GM18951 (cell line): ENCODE measurements around the gene DCHS1.
A peak's percentile ranks its signal among the peaks of the same experiment; 100 is the strongest.

Source experiments
- POLR2A ChIP-seq: IDR thresholded peaks from 4 replicates; pipeline ENCODE4 v1.6.1; 2011; ENCODE audit warnings: mild to moderate bottlenecking; ENCODE audit not compliant: insufficient read length, insufficient read depth; ENCODE audit errors: extremely low read depth
- in situ Hi-C: fragments of 300-500 bp; cut with MboI; formaldehyde crosslinking; loops from one replicate; pipeline ENCODE4 v1.12.0; 2022; ENCODE audit warnings: low sequenced_read_pairs, mixed read lengths, inconsistent platforms; ENCODE audit not compliant: unreplicated experiment

DCHS1 gene

DNA sequence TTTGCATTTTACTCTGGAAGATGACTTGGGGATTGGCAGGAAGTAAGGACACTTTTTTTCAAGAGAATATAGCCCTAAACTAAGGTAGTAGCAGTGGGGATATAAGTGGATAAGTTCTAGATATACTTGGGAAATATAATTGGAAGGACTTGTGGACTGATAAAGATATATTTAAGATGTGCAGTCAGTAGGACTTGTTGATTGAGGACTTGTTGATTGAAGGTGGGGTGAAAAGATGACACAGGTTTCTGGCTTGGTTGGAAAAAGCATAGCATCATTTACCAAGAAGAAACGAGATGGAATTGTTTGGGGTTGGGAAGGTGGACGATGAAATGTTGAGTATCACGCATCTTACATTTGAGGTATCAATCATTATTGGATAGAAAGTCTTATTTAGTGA is 42.1 kb downstream of the DCHS1 start:
- in situ Hi-C loops: no loop called here
- no peak for TF ChIP-seq POLR2A

DNA sequence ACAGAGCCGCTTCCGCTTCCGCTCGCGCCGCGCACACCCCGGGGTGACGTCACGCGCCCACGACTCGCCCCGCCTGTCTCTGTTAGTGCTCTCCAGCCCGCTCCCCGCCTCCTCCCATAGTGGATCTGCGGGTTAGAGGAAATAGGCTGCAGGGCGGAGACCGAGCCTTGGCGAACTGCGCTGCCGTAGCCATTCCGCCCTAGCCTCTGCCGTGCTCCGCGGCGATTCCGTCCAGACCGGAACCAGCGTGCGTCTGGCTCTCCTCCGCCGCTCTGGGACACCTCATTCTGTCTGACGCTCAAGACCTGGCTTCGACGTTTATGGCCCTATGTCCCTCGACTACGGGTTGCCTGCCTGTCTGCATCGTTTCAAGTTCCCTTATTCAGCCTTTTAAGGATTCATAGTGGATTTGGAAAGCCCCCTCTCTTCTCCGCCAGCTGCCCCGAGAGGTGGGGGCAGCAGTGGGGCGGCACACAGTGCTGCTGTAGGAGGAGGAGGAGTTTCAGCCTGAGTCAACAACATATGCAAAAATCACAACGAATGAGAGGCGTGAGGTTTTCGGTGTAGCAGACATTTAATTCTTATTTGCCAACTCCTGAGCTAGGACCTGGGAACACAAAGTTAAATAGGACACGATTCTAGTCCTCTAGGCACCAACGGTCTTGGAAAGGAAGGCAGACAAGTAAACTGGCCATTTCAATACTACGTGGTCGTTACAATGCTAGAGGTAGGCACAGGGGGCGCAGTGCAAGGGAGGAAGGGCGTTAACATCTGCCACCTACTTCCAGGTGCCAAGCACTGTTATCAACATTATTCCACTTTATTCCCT is 43.2 kb downstream of the DCHS1 start, which contains the start of gene TAF10:
TSS of gene TAF10 (minus strand) at position 4 of the 829 bp plus-strand sequence. CDS start 27 bp downstream, outside the sequence.
- in situ Hi-C loops: no loop called here
- peak; percentile 91 for TF ChIP-seq POLR2A

DNA sequence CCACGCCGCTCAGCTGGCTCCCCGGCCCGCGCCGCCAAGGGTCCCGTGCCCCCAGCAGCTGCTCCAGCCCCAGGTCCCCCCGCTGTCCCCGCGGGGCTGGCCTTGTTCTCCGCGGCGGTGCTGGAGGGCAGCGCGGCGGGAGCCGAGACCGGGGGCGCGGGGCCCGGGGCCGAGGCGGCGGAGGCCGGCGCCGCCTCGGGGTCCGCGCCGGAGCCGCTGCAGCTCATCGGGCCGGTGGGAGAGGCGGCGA is 43.7 kb downstream of the DCHS1 start:
- TF ChIP-seq POLR2A: no peak
- in situ Hi-C loops: no loop called here

DNA sequence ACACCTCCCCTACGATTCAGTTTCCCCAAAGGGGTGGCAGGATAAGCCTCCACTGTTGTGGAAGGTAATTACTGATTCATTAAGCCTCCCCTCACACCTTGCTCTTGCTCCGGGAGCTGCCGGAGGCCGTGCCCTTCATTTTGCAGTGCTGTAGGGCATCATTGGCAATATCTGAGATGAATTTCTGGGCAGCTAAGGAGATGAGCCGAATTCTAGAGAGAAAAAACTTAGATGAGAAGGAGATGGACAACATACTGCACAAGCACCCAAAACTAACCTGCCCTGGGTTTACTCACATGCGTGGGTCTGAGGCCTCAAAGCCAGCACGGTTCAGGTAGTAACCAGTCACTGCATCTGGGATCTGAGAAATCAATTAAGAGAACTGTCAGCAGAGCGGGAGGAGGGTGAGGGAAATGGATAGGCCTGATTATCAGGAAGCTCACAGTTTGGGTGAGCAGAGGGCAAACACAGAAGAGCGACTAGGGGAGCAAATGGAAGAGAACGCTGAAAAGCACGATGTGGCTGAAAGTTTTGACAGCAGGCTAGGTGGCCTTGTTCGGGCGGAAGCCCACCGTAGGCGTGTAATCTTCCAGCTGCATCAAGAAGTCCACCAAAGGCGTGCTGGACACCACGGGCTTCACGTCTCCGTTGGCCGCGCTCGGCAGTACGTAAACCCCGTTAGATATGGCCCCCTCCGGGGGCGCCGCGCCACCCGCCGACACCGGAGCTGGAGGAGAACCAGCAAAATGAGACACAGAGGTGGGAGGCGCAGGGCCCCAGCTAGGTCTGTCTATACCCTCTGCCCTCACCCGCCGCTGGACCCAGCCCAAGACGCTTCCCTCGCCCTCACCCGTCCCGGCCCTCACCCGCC is 44.3 kb downstream of the DCHS1 start:
- no peak for TF ChIP-seq POLR2A
- in situ Hi-C loops: no loop called here

DNA sequence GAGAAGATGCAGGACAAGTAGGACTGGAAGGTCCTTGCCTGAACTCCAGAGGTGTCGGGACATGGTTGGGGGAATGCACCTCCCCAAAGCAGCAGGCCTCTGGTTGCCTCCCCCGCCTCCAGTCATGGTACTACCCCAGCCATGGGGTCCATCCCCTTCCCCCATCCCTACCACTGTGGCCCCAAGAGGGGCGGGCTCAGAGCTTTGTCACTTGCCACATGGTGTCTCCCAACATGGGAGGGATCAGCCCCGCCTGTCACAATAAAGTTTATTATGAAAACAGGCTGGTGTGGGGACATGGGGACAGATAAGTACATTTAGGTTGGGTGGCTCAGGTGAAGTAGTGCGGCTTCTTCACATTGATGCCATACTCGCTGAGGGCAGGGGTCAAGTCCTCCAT is 45.0 kb downstream of the DCHS1 start:
- in situ Hi-C loops: no loop called here
- TF ChIP-seq POLR2A: no peak

DNA sequence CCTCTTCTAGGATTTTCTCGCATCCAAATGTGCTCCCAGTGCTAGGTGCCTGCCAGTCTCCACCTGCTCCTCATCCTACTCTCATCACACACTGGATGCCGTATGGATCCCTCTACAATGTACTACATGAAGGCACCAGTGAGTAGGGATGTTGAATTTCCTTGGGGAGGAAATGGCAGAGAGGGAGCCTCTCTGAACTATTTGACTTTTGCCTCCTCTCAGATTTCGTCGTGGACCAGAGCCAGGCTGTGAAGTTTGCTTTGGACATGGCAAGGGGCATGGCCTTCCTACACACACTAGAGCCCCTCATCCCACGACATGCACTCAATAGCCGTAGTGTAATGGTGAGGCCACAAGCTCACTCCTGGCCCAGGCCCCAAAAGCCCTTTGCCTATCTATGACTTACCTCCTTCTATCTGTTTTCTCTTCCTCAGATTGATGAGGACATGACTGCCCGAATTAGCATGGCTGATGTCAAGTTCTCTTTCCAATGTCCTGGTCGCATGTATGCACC is 46.0 kb downstream of the DCHS1 start:
- TF ChIP-seq POLR2A: peak; percentile 27

DNA sequence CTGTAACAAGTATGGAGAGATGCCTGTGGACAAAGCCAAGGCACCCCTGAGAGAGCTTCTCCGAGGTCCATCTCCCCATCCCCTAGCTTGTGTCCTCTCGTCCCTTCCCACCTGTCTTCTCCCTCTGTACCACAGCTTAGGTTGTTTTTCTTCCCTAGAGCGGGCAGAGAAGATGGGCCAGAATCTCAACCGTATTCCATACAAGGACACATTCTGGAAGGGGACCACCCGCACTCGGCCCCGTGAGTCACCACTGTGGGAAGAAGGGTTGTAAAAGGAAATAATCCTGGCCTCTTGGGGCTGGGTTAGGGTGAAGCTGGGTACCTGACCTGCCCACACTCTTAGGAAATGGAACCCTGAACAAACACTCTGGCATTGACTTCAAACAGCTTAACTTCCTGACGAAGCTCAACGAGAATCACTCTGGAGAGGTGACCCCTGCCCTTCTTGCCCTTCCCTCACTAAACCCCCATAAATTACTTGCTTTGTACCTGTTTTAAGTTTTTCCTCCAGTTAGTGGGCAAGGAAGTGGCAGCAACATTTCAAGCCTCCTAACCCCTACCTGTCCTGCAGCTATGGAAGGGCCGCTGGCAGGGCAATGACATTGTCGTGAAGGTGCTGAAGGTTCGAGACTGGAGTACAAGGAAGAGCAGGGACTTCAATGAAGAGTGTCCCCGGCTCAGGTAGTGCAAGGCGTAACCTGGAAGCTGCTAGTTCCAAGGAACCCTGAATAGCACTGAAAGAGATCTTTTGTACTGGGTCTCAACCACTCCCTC is 46.7 kb downstream of the DCHS1 start:
- TF ChIP-seq POLR2A: no peak
- in situ Hi-C loops: no loop called here

More for the DNA sequence above, 46.0 kb downstream of the DCHS1 start:
- in situ Hi-C loops: no loop called here

DNA sequence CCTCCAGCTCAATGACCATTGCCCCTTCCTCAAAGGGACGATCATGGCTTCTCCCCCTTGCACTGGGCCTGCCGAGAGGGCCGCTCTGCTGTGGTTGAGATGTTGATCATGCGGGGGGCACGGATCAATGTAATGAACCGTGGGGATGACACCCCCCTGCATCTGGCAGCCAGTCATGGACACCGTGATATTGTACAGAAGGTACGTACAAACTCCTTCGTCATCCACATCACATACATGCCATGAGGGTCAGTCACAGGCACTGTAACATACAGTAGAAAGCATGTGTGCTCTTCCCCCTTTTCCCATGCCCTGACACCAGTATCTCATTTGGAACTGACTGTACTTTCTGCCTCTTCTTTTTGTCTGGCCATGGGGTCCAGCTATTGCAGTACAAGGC is 47.6 kb downstream of the DCHS1 start:
- in situ Hi-C loops: no loop called here
- TF ChIP-seq POLR2A: no peak

DNA sequence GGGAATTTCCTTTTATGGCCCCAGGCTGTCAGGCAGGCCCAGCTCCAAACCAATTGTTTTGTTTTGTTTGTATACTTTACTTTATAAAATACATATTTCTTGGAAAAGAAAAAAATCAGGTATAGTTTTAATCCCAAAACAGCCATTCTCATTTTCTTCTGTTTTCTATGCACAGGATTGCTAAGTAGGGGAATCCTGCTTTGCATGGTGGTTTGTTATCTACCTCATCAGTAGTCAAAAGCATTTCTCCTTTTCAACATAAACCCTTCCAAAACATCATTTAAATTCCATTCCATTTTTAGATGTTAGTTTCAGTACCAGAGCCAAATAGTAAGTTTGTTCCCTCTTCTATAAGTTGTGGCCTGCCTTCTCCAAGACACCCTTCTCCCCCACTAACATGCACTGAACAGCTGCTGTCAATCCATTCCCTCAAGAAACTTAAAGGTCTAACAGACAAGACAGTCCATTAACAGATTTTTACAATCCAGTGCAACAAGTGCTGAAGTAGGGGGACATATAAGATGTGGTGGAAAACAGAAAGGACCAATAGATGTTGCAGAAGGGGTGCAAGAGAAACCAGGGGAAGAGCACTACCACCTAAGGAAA is 48.3 kb downstream of the DCHS1 start:
- TF ChIP-seq POLR2A: no peak
- in situ Hi-C loops: no loop called here

DNA sequence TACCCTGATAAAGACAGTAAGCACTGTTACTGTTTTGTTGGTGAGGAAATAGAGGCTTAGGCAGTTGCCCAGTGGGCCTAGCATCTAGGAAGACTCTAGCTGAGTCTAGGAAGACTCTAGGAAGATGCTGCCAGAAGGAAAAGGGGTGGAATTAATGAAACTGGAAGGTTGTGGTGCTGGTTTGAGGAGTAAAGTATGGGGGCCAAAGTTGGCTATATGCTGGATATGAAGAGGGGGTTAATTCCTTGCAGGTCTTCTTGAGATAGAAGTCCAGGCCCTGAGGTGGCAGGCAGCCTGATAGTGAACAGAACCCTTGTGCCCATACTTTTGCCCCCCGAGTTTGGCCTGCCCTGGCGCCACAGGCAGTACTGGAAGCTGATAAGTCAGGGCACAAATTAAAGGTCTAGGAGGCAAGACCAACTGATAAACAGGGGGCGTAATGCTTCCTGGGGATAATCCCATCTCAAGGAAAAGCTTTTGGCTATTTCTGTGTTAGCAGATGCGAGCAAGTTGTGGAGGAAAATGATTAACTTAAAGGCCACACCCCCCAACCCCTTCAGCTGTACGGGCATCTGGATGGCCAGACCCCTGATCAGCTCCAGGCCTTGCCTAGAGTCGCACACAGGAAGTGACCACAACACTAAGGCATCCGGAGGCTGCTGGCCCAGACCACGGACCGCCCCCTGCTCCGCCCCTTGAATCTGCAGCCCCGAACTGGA is 49.0 kb downstream of the DCHS1 start:
- in situ Hi-C loops: no loop called here
- peak; percentile 41 for TF ChIP-seq POLR2A

DNA sequence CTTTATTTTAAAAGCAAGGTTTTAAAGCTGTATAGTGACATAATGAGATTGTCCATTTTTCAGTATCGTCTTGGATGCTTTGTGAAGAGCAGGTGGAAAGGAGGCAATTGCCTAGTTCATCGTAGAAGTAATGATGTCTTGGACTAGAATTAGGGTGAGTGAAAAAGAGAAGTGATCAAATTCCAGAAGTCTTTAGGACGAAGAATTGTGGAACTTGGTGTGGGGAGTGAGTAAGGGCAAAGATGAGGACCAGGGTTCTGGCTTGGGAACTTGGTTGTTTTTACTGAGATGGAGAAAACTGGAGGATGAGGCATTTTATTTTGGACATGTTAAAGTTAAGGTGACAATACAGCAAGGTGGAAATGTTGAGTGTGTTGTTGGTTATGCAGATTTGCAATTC is 50.8 kb downstream of the DCHS1 start:
- no peak for TF ChIP-seq POLR2A
- in situ Hi-C loops: loop anchor here (5.0 kb wide), 1 partner anchor 73 kb away; no protein-coding TSS in a partner anchor

DNA sequence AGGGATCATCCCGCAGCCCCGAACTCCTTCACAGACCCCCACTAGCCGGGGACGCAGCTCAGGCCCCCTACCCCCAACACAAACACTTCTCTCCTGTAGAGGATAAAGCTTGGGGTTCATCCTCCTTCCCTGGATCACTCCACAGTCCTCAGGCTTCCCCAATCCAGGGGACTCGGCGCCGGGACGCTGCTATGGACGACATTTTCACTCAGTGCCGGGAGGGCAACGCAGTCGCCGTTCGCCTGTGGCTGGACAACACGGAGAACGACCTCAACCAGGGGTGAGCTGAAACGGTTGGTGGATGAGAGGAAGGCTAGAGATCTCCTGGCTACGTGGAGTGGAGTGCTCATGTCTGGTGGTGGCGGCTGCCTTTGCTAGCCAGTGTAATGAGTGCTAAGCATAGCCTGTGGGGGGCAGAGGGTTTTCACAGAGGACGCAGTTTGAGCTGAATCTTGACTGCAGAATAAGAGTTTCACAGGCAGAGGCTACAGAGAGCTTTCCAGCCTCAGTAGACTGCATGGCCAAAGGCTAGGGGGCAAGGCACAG is 51.5 kb downstream of the DCHS1 start:
- in situ Hi-C loops: loop anchor here (5.0 kb wide), 1 partner anchor 73 kb away; no protein-coding TSS in a partner anchor
- TF ChIP-seq POLR2A: no peak
